ENCODE data around the gene AMZ1. TPM values are rescaled to one million over a fixed set of nuclear protein-coding genes. Genes with fewer than 3 reads are reported as not detected.

The AMZ1 gene
- total RNA-seq, 3 donors from 2014 or later (not counting 1 experiment from before 2014, with no cell fraction given): 0.07 to 1.2 (median 0.27) TPM

DNA sequence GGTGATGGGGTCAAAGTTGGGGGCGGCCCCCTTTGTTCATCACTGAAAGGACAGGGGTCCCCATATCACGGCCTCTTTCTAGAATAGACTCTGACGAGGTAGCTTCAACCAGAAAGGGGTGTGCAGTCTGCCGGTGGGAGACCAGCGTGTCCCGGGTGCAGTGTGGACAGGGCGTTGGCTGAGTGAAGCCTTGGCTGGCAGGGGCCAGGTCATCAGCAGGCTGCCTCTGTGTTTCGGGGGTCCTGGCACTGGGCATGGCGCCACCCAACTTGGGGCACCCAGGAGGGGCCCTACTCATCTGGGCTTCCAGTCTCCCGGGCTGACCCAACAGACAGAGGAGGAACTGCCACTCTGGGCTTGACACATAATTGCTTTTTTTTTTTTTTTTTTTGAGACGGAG lies 3.5 kb upstream of the AMZ1 start:
- no peak for ATAC-seq
- Histone ChIP-seq H3K36me3 (ENCODE audit: control insufficient read depth, insufficient read depth, low read length) (no peaks in the 10 kb centered on the region), H3K27ac (ENCODE audit: low read length) (no peak overlapping the region), H3K27me3 (ENCODE audit: control insufficient read depth, insufficient read depth, low read length) (peaks cover 27% of the 10 kb centered on the region), H3K4me1 (ENCODE audit: control insufficient read depth, insufficient read depth, low read length) (peaks cover 17% of the 10 kb centered on the region), H3K9me3 (ENCODE audit: control insufficient read depth, insufficient read depth, low read length) (no peaks in the 10 kb centered on the region), H3K4me3 (ENCODE audit: low read length) (no peak overlapping the region)
- TF ChIP-seq CTCF (IDR thresholded peaks at IDR 0.05): no peak
- Mint-ChIP-seq H3K4me1 (peaks cover 9 to 14% of the 10 kb centered on the region in 2 donors), H3K36me3 (no peaks in the 10 kb centered on the region), H3K27me3 (ENCODE audit: low read depth in 2 of 2) (peaks cover 30 to 31% of the 10 kb centered on the region in 2 donors), H3K9me3 (no peaks in the 10 kb centered on the region), H3K27ac (no peak overlapping the region), H3K4me3 (no peak overlapping the region)
- 89% methylated on average over 10 of the region's 11 CpGs for WGBS (ENCODE audit: insufficient coverage)
- no peak for DNase-seq
- intact Hi-C loops (cut with micrococcal nuclease): loop anchor here (5.0 kb wide), 2 partner anchors 207 to 232 kb away; partner anchors contain the start of gene GRIFIN

- Histone ChIP-seq H3K9me3 (ENCODE audit: control insufficient read depth, insufficient read depth, low read length) (no peaks in the 10 kb centered on the region), H3K4me1 (ENCODE audit: control insufficient read depth, insufficient read depth, low read length) (peaks cover 33% of the 10 kb centered on the region), H3K27me3 (ENCODE audit: control insufficient read depth, insufficient read depth, low read length) (peaks cover 32% of the 10 kb centered on the region), H3K4me3 (ENCODE audit: low read length) (no peak overlapping the region), H3K27ac (ENCODE audit: low read length) (no peak overlapping the region), H3K36me3 (ENCODE audit: control insufficient read depth, insufficient read depth, low read length) (no peaks in the 10 kb centered on the region)
- no peak for ATAC-seq
- intact Hi-C loops (cut with micrococcal nuclease): no loop called here
- WGBS (ENCODE audit: insufficient coverage): 93% methylated on average over 11 of the region's 14 CpGs
- Mint-ChIP-seq H3K4me3 (no peak overlapping the region), H3K4me1 (peaks cover 17 to 21% of the 10 kb centered on the region in 2 donors), H3K9me3 (no peaks in the 10 kb centered on the region), H3K27ac (no peak overlapping the region), H3K36me3 (no peaks in the 10 kb centered on the region), H3K27me3 (ENCODE audit: low read depth in 2 of 2) (peaks cover 38% of the 10 kb centered on the region in 2 donors)
- DNase-seq: no peak
- no peak for TF ChIP-seq CTCF (IDR thresholded peaks at IDR 0.05)
Measured at GRCh38 chr7:2686101-2686500, 1.9 kb upstream of the AMZ1 start.

GRCh38 chr7:2687338-2687869 lies 598 bp upstream of the AMZ1 start:
- 77% methylated on average over 17 of the region's 17 CpGs for WGBS (ENCODE audit: insufficient coverage)
- Histone ChIP-seq H3K36me3 (ENCODE audit: control insufficient read depth, insufficient read depth, low read length) (no peaks in the 10 kb centered on the region), H3K4me3 (ENCODE audit: low read length) (no peak overlapping the region), H3K27me3 (ENCODE audit: control insufficient read depth, insufficient read depth, low read length) (peaks cover 33% of the 10 kb centered on the region), H3K27ac (ENCODE audit: low read length) (no peak overlapping the region), H3K9me3 (ENCODE audit: control insufficient read depth, insufficient read depth, low read length) (no peaks in the 10 kb centered on the region), H3K4me1 (ENCODE audit: control insufficient read depth, insufficient read depth, low read length) (peaks cover 35% of the 10 kb centered on the region)
- no peaks in the 10 kb centered on the region for H3K9me3 Mint-ChIP-seq
- peaks cover 38 to 39% of the 10 kb centered on the region in 2 donors for H3K27me3 Mint-ChIP-seq (ENCODE audit: low read depth in 2 of 2)
- peaks cover 17 to 21% of the 10 kb centered on the region in 2 donors for H3K4me1 Mint-ChIP-seq
- DNase-seq (no peak), ATAC-seq (no peak)
- no peaks in the 10 kb centered on the region for H3K36me3 Mint-ChIP-seq
- TF ChIP-seq CTCF (IDR thresholded peaks at IDR 0.05): no peak
- intact Hi-C loops (cut with micrococcal nuclease): no loop called here
- H3K27ac Mint-ChIP-seq: no peak overlapping the region
- no peak overlapping the region for H3K4me3 Mint-ChIP-seq
